Measurements from ENCODE around the gene SLC34A1. TPM values are rescaled to one million over a fixed set of nuclear protein-coding genes. Genes with fewer than 3 reads are reported as not detected.

SLC34A1 gene
- total and polyA plus RNA-seq, 2 donors (not counting 1 experiment from before 2014, with no cell fraction given): 0.06 TPM; not detected in 1

DNA sequence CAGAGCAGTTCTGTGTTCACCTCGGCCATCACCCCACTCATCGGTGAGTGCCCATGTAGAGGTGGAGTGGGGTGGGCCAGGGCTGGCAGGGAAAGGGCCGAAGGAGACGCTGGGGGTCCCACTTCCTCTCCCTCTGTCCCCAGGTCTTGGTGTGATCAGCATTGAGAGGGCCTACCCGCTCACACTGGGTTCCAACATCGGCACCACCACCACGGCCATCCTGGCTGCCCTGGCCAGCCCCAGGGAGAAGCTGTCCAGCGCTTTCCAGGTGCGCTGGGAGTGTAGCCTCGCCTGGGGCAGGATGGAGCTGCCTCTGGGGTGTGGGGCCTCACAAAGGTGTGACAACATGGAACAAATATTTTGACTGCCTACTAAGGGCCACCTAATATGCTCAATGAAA is 12.6 kb downstream of the SLC34A1 start:
- TF ChIP-seq EZH2 (IDR thresholded peaks at IDR 0.05; ENCODE audit: borderline replicate concordance, insufficient read depth, low read depth, low read length, poor library complexity, severe bottlenecking): no peak
- TF ChIP-seq, protein P1, sequence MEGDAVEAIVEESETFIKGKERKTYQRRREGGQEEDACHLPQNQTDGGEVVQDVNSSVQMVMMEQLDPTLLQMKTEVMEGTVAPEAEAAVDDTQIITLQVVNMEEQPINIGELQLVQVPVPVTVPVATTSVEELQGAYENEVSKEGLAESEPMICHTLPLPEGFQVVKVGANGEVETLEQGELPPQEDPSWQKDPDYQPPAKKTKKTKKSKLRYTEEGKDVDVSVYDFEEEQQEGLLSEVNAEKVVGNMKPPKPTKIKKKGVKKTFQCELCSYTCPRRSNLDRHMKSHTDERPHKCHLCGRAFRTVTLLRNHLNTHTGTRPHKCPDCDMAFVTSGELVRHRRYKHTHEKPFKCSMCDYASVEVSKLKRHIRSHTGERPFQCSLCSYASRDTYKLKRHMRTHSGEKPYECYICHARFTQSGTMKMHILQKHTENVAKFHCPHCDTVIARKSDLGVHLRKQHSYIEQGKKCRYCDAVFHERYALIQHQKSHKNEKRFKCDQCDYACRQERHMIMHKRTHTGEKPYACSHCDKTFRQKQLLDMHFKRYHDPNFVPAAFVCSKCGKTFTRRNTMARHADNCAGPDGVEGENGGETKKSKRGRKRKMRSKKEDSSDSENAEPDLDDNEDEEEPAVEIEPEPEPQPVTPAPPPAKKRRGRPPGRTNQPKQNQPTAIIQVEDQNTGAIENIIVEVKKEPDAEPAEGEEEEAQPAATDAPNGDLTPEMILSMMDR (IDR thresholded peaks at IDR 0.05): no peak
- H3K4me3 ChIP-seq (ENCODE audit: control extremely low read depth in 1 of 5, extremely low read depth in 1 of 5, insufficient read depth in 1 of 5, low read depth in 2 of 5, low read length in 4 of 5): no peak overlapping the region
- peaks cover 6% of the 10 kb centered on the region for H3K27me3 Mint-ChIP-seq
- H4K20me1 ChIP-seq (ENCODE audit: control insufficient read depth, insufficient read depth, low read length, poor library complexity, severe bottlenecking): no peaks in the 10 kb centered on the region
- no peaks in the 10 kb centered on the region for H3K79me2 ChIP-seq (ENCODE audit: control insufficient read depth, insufficient read depth, low read length)
- no peaks in the 10 kb centered on the region for H3K36me3 ChIP-seq (replicated peaks in 1 of 2; ENCODE audit: control extremely low read depth in 1 of 2, control insufficient read depth in 1 of 2, extremely low read depth in 1 of 2, insufficient read depth in 2 of 2, low read length in 1 of 2)
- H2AFZ ChIP-seq (ENCODE audit: insufficient read depth, low read depth, low read length, poor library complexity, severe bottlenecking): no peak overlapping the region
- ATAC-seq (ENCODE audit: low read depth) (no peak), DNase-seq (no peak)
- ChIA-PET POLR2A (no interaction called here), CTCF (interaction anchor here (1.3 kb wide), 1 partner anchor 36 kb away, joined by 3 read pairs; no protein-coding TSS in a partner anchor)
- H3K27ac Mint-ChIP-seq: no peak overlapping the region
- H3K27me3 ChIP-seq (replicated peaks in 1 of 4; ENCODE audit: control extremely low read depth in 1 of 4, control insufficient read depth in 3 of 4, insufficient read depth in 4 of 4, low read length in 3 of 4): peaks cover 0 to 21% (median 2%) of the 10 kb centered on the region in 4 experiments
- no peaks in the 10 kb centered on the region for H3K9me3 Mint-ChIP-seq (ENCODE audit: insufficient read depth)
- no peak overlapping the region for H3K9ac ChIP-seq (ENCODE audit: low read length)
- no peak overlapping the region for H3K27ac ChIP-seq (ENCODE audit: low read length in 2 of 2)
- intact Hi-C loops (cut with micrococcal nuclease): no loop called here
- 97% methylated on average over 6 of the region's 10 CpGs for WGBS (ENCODE audit: insufficient coverage)
- H3K4me2 ChIP-seq (replicated peaks; ENCODE audit: low read depth, low read length, poor library complexity, severe bottlenecking): no peak overlapping the region
- H3K4me1 ChIP-seq (ENCODE audit: control insufficient read depth in 2 of 2, insufficient read depth in 2 of 2, low read length in 2 of 2): no peaks in the 10 kb centered on the region
- peaks cover 1% of the 10 kb centered on the region for H3K4me1 Mint-ChIP-seq
- peaks cover 0 to 7% (median 0%) of the 10 kb centered on the region in 3 donors for H3K9me3 ChIP-seq (ENCODE audit: control extremely low read depth in 1 of 3, control insufficient read depth in 2 of 3, insufficient read depth in 1 of 3, low read length in 2 of 3)
- no peak overlapping the region for H3K4me3 Mint-ChIP-seq

DNA sequence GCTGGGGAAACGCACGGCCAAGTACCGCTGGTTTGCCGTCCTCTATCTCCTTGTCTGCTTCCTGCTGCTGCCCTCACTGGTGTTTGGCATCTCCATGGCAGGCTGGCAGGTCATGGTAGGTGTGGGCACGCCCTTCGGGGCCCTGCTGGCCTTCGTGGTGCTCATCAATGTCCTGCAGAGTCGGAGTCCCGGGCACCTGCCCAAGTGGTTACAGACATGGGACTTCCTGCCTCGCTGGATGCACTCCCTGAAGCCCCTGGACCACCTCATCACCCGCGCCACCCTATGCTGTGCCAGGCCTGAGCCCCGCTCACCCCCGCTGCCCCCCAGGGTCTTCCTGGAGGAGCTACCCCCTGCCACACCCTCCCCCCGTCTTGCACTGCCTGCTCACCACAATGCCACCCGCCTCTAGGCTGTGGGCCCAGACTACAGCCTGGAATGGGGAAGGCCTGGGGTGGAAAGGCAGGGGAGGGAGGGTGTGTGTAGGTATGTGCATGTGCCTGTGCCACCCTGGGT is 13.7 kb downstream of the SLC34A1 start:
- DNase-seq (no peak), ATAC-seq (ENCODE audit: low read depth) (no peak)
- Histone ChIP-seq H3K4me3 (ENCODE audit: control extremely low read depth in 1 of 5, extremely low read depth in 1 of 5, insufficient read depth in 1 of 5, low read depth in 2 of 5, low read length in 4 of 5) (no peak overlapping the region), H3K9ac (ENCODE audit: low read length) (no peak overlapping the region), H3K36me3 (replicated peaks in 1 of 2; ENCODE audit: control extremely low read depth in 1 of 2, control insufficient read depth in 1 of 2, extremely low read depth in 1 of 2, insufficient read depth in 2 of 2, low read length in 1 of 2) (no peaks in the 10 kb centered on the region), H3K27me3 (replicated peaks in 1 of 4; ENCODE audit: control extremely low read depth in 1 of 4, control insufficient read depth in 3 of 4, insufficient read depth in 4 of 4, low read length in 3 of 4) (peaks cover 0 to 33% (median 7%) of the 10 kb centered on the region in 4 experiments), H3K79me2 (ENCODE audit: control insufficient read depth, insufficient read depth, low read length) (no peaks in the 10 kb centered on the region), H4K20me1 (ENCODE audit: control insufficient read depth, insufficient read depth, low read length, poor library complexity, severe bottlenecking) (no peaks in the 10 kb centered on the region), H3K27ac (ENCODE audit: low read length in 2 of 2) (no peak overlapping the region), H3K4me2 (replicated peaks; ENCODE audit: low read depth, low read length, poor library complexity, severe bottlenecking) (no peak overlapping the region), H3K9me3 (ENCODE audit: control extremely low read depth in 1 of 3, control insufficient read depth in 2 of 3, insufficient read depth in 1 of 3, low read length in 2 of 3) (peaks cover 0 to 17% (median 0%) of the 10 kb centered on the region in 3 donors), H3K4me1 (ENCODE audit: control insufficient read depth in 2 of 2, insufficient read depth in 2 of 2, low read length in 2 of 2) (peaks cover 9 to 11% of the 10 kb centered on the region in 2 donors), H2AFZ (ENCODE audit: insufficient read depth, low read depth, low read length, poor library complexity, severe bottlenecking) (no peak overlapping the region)
- intact Hi-C loops (cut with micrococcal nuclease): no loop called here
- no peaks in the 10 kb centered on the region for H3K9me3 Mint-ChIP-seq (ENCODE audit: insufficient read depth)
- H3K27me3 Mint-ChIP-seq: peaks cover 11% of the 10 kb centered on the region
- ChIA-PET POLR2A (no interaction called here), CTCF (interaction anchor here (1.3 kb wide), 1 partner anchor 37 kb away, joined by 3 read pairs; no protein-coding TSS in a partner anchor)
- H3K27ac Mint-ChIP-seq: no peak overlapping the region
- 85% methylated on average over 10 of the region's 16 CpGs for WGBS (ENCODE audit: insufficient coverage)
- no peak overlapping the region for H3K4me3 Mint-ChIP-seq
- no peak for TF ChIP-seq EZH2 (IDR thresholded peaks at IDR 0.05; ENCODE audit: borderline replicate concordance, insufficient read depth, low read depth, low read length, poor library complexity, severe bottlenecking)
- TF ChIP-seq, protein P1 (IDR thresholded peaks at IDR 0.05): no peak
- H3K4me1 Mint-ChIP-seq: peaks cover 9% of the 10 kb centered on the region
